IMR-90 (cell line): ENCODE data around the gene TUBA3E. TPM values are rescaled to one million over a fixed set of nuclear protein-coding genes. Genes with fewer than 3 reads are reported as not detected.
"Not testable (repeated sequence)": the region's sequence is repeated elsewhere in the genome, so short reads cannot be mapped to it uniquely, and the experiment has no call there.

ENCODE experiments used
- ATAC-seq: fragments of 200-7000 bp; cut with Tn5 transposase; 2 replicates; pipeline ENCODE4 v1.9.1; 2020; ENCODE audit warnings: low read depth, mild to moderate bottlenecking, moderate library complexity
- BruUV-seq: library from RNA; stranded (reverse); fragments of 400-500 nt; replicated peaks from 2 replicates; lab custom pipeline; 2021; lab: Mats Ljungman, UMichigan
- CTCF ChIA-PET: fragments of 300-600 bp; formaldehyde crosslinking; extraction: SDS; loops from one replicate; lab custom pipeline; 2021; ENCODE audit warnings: antibody characterized with exemption; lab: Yijun Ruan, JAX
- POLR2A ChIA-PET: fragments of 300-600 bp; sonication (Branson Sonifier 250); formaldehyde crosslinking; loops from one replicate; lab custom pipeline; 2022; ENCODE audit warnings: antibody characterized with exemption; ENCODE audit not compliant: unreplicated experiment; lab: Charles Lee
- DNase-seq: peaks from one replicate; pipeline ENCODE4 v3.0.0; 2013
- H2AFZ ChIP-seq: replicated peaks from 2 replicates; pipeline ENCODE3; 2013; ENCODE audit warnings: low read length, mild to moderate bottlenecking; ENCODE audit not compliant: poor library complexity
- H2AK5ac ChIP-seq: 2 replicates; pipeline ENCODE4 v1.6.1; 2013; ENCODE audit warnings: low read depth, low read length, inconsistent platforms
- H2AK9ac ChIP-seq: replicated peaks from 2 replicates; pipeline ENCODE3; 2013; ENCODE audit warnings: mild to moderate bottlenecking, low read depth, low read length, moderate library complexity; ENCODE audit not compliant: poor library complexity
- H2BK120ac ChIP-seq: 2 replicates; pipeline ENCODE4 v1.6.1; 2013; ENCODE audit warnings: low read depth, low read length, inconsistent platforms
- H2BK15ac ChIP-seq: 3 replicates; pipeline ENCODE4 v1.6.1; 2013; ENCODE audit warnings: low read depth, low read length, inconsistent platforms
- H2BK20ac ChIP-seq: 2 replicates; pipeline ENCODE4 v1.6.1; 2013; ENCODE audit warnings: low read depth, mild to moderate bottlenecking, inconsistent platforms, low read length, moderate library complexity
- H2BK5ac ChIP-seq: 2 replicates; pipeline ENCODE4 v1.6.1; 2013; ENCODE audit warnings: mild to moderate bottlenecking, low read depth, low read length, inconsistent platforms; ENCODE audit not compliant: poor library complexity, severe bottlenecking
- H3K14ac ChIP-seq: replicated peaks from 2 replicates; pipeline ENCODE4 v1.6.1; 2013; ENCODE audit warnings: low read depth, low read length, inconsistent platforms
- H3K18ac ChIP-seq: 2 replicates; pipeline ENCODE4 v1.6.1; 2013; ENCODE audit warnings: low read depth, low read length, control low read depth
- H3K23ac ChIP-seq: 2 replicates; pipeline ENCODE4 v1.6.1; 2013; ENCODE audit warnings: low read depth, low read length, inconsistent platforms
- H3K27ac ChIP-seq: 2 replicates; pipeline ENCODE4 v1.5.1; 2013; ENCODE audit warnings: mild to moderate bottlenecking, control low read depth, low read length; ENCODE audit not compliant: insufficient read depth
- H3K27me3 ChIP-seq: 2 replicates; pipeline ENCODE4 v1.6.1; 2013; ENCODE audit warnings: low read length; ENCODE audit not compliant: control insufficient read depth, insufficient read depth
- H3K36me3 ChIP-seq: 2 replicates; pipeline ENCODE4 v1.6.1; 2013; ENCODE audit warnings: low read length, mixed read lengths; ENCODE audit not compliant: control insufficient read depth, insufficient read depth
- H3K4ac ChIP-seq: 2 replicates; pipeline ENCODE4 v1.6.1; 2013; ENCODE audit warnings: low read depth, low read length, inconsistent platforms
- H3K4me1 ChIP-seq: 2 replicates; pipeline ENCODE4 v1.6.1; 2013; ENCODE audit warnings: low read length, mixed read lengths; ENCODE audit not compliant: control insufficient read depth, insufficient read depth
- H3K4me2 ChIP-seq: 2 replicates; pipeline ENCODE4 v1.6.1; 2013; ENCODE audit warnings: low read depth, mild to moderate bottlenecking, control low read depth, low read length, moderate library complexity
- H3K4me3 ChIP-seq: 2 replicates; pipeline ENCODE4 v1.5.1; 2013; ENCODE audit warnings: low read depth, mild to moderate bottlenecking, control low read depth, low read length, moderate library complexity; ENCODE audit not compliant: insufficient read depth
- H3K56ac ChIP-seq: 2 replicates; pipeline ENCODE4 v1.6.1; 2013; ENCODE audit warnings: low read length, inconsistent platforms; ENCODE audit not compliant: insufficient read depth; ENCODE audit errors: extremely low read depth
- H3K79me1 ChIP-seq, 2 experiments: 2 replicates each; pipeline ENCODE4 v1.6.1; 2013; ENCODE audit warnings: low read length in 2 of 2, inconsistent platforms in 1 of 2, low read depth in 1 of 2
- H3K9ac ChIP-seq: 2 replicates; pipeline ENCODE4 v1.6.1; 2013; ENCODE audit warnings: low read depth, low read length, control low read depth
- H3K9me1 ChIP-seq: 2 replicates; pipeline ENCODE4 v1.6.1; 2013; ENCODE audit warnings: low read length, inconsistent platforms; ENCODE audit not compliant: insufficient read depth
- H3K9me3 ChIP-seq: 2 replicates; pipeline ENCODE4 v1.6.1; 2013; ENCODE audit warnings: low read length; ENCODE audit not compliant: control insufficient read depth, insufficient read depth
- H4K20me1 ChIP-seq: 2 replicates; pipeline ENCODE4 v1.6.1; 2013; ENCODE audit warnings: low read length, inconsistent platforms; ENCODE audit not compliant: insufficient read depth
- H4K5ac ChIP-seq: 2 replicates; pipeline ENCODE4 v1.6.1; 2013; ENCODE audit warnings: mild to moderate bottlenecking, low read depth, low read length, control low read depth
- H4K8ac ChIP-seq, 2 experiments: 2 replicates each; pipeline ENCODE4 v1.6.1; 2013; ENCODE audit warnings: low read depth in 2 of 2, low read length in 2 of 2, control low read depth in 1 of 2, inconsistent platforms in 1 of 2
- H4K91ac ChIP-seq: 2 replicates; pipeline ENCODE4 v1.6.1; 2013; ENCODE audit warnings: low read depth, low read length, inconsistent platforms; ENCODE audit not compliant: insufficient read depth
- WGBS, 2 experiments: methylation state at CpG; one replicate each; pipeline versions ENCODE4 v1.1.5 to v1.1.7; 2013; ENCODE audit warnings: missing lambda C conversion rate in 2 of 2; ENCODE audit not compliant: insufficient read length in 1 of 2; ENCODE audit errors: extremely low coverage in 2 of 2; 5-methylcytosine and 5-hydroxymethylcytosine counted together
- dilution Hi-C: fragments of 300-500 bp; cut with HindIII; formaldehyde crosslinking; loops from one replicate; pipeline ENCODE4 v1.14.3; 2018; ENCODE audit warnings: low sequenced_read_pairs; ENCODE audit not compliant: unreplicated experiment
- in situ Hi-C: fragments of 300-500 bp; cut with MboI; formaldehyde crosslinking; loops from 3 replicates; pipeline ENCODE4 v1.14.3; 2019; ENCODE audit warnings: low sequenced_read_pairs, inconsistent platforms, mixed read lengths
- intact Hi-C: fragments of 100-400 bp; cut with micrococcal nuclease; formaldehyde crosslinking; loops from 2 replicates; pipeline ENCODE4 v1.10.0; 2022
- polyA plus RNA-seq, 3 experiments: library from polyadenylated mRNA; depleted of rRNA; stranded (reverse); fragments of >200 nt; gene quantifications; 2 replicates each; pipeline ENCODE4 v1.2.3, GENCODE V29; 2012; ENCODE audit warnings: low replicate concordance in 1 of 3
- total RNA-seq: library from RNA; depleted of rRNA; stranded (reverse); fragments of >200 nt; gene quantifications from 2 replicates; pipeline ENCODE4 v1.2.3, GENCODE V29; 2012

Gene TUBA3E
- total and polyA plus RNA-seq, 2 of the 4 experiments (the other 2 are of a cell fraction): not detected

GRCh38 chr2:130192451-130192850, 5.8 kb downstream of the TUBA3E start:
- H3K27ac ChIP-seq, H4K91ac ChIP-seq, CTCF ChIA-PET, in situ Hi-C loops, H2BK5ac ChIP-seq, H4K8ac ChIP-seq, BruUV-seq, H3K14ac ChIP-seq, H2BK15ac ChIP-seq, dilution Hi-C loops, H4K5ac ChIP-seq, ATAC-seq, intact Hi-C loops, H2BK20ac ChIP-seq, H3K4me1 ChIP-seq, H3K4ac ChIP-seq, H2AK5ac ChIP-seq, H3K79me1 ChIP-seq, H3K18ac ChIP-seq, H3K9me1 ChIP-seq, H3K9ac ChIP-seq, H3K4me3 ChIP-seq, H2AK9ac ChIP-seq, H2BK120ac ChIP-seq, DNase-seq, H3K4me2 ChIP-seq, H4K20me1 ChIP-seq, H2AFZ ChIP-seq, H3K27me3 ChIP-seq, H3K56ac ChIP-seq, POLR2A ChIA-PET, H3K23ac ChIP-seq, H3K9me3 ChIP-seq: not testable (repeated sequence)
- WGBS, 2 experiments: 100% methylated on average over 1 of the region's 3 CpGs; no CpG with 5 or more reads in 1 of the 2 experiments
- H3K36me3 ChIP-seq: peaks cover 10% of the 10 kb centered on the region
